Keratinocyte (primary cell): ENCODE data around the gene LPCAT1. TPM values are rescaled to one million over a fixed set of nuclear protein-coding genes. Genes with fewer than 3 reads are reported as not detected.

Source experiments
- DNase-seq: peaks from one replicate; pipeline ENCODE4 v3.0.0-alpha.2; 2011; ENCODE audit warnings: low read depth, missing footprints, low spot score
- FAIRE-seq: peaks from 2 replicates; lab custom pipeline; 2011; peaks lifted over from hg19 to GRCh38; lab: Jason Lieb, UNC
- H2AFZ ChIP-seq: 2 replicates; pipeline ENCODE4 v1.6.0; 2012; ENCODE audit warnings: low read length, control low read depth, inconsistent platforms; ENCODE audit not compliant: control insufficient read depth
- H3K27ac ChIP-seq: 2 replicates; pipeline ENCODE4 v1.5.1; 2011; ENCODE audit warnings: low read length; ENCODE audit not compliant: control insufficient read depth, insufficient read depth
- H3K27me3 ChIP-seq: 3 replicates; pipeline ENCODE4 v1.6.0; 2011; ENCODE audit warnings: low read length; ENCODE audit not compliant: control insufficient read depth, insufficient read depth; ENCODE audit errors: extremely low read depth
- H3K36me3 ChIP-seq, 2 experiments: 2 replicates in 1 of 2; 3 replicates in 1 of 2; pipeline ENCODE4 v1.5.1; 2011; ENCODE audit warnings: low read length in 2 of 2, mild to moderate bottlenecking in 1 of 2; ENCODE audit not compliant: control insufficient read depth in 2 of 2, insufficient read depth in 2 of 2; ENCODE audit errors: extremely low read depth in 1 of 2
- H3K4me1 ChIP-seq: 3 replicates; pipeline ENCODE4 v1.5.1; 2011; ENCODE audit warnings: low read length; ENCODE audit not compliant: control insufficient read depth, insufficient read depth; ENCODE audit errors: extremely low read depth
- H3K4me2 ChIP-seq: 3 replicates; pipeline ENCODE4 v1.6.0; 2011; ENCODE audit warnings: low read depth, low read length; ENCODE audit not compliant: control insufficient read depth, insufficient read depth; ENCODE audit errors: extremely low read depth
- H3K4me3 ChIP-seq, 3 experiments: fragments of 200-600 bp in 1 of 3; sonication (generic) in 1 of 3; 2 replicates in 2 of 3; 3 replicates in 1 of 3; pipeline ENCODE4 v1.5.1; 2011 to 2016; ENCODE audit warnings: low read length in 3 of 3, mild to moderate bottlenecking in 3 of 3, control low read depth in 2 of 3, inconsistent platforms in 1 of 3, low read depth in 1 of 3, mixed read lengths in 1 of 3, mixed run types in 1 of 3, moderate library complexity in 1 of 3; ENCODE audit not compliant: control insufficient read depth in 2 of 3, insufficient read depth in 2 of 3; ENCODE audit errors: extremely low read depth in 1 of 3
- H3K79me2 ChIP-seq: 2 replicates; pipeline ENCODE4 v1.6.0; 2012; ENCODE audit warnings: low read length; ENCODE audit not compliant: control insufficient read depth, insufficient read depth
- H3K9ac ChIP-seq: 3 replicates; pipeline ENCODE4 v1.6.0; 2011; ENCODE audit warnings: low read length; ENCODE audit not compliant: control insufficient read depth, insufficient read depth; ENCODE audit errors: extremely low read depth
- H3K9me1 ChIP-seq: 3 replicates; pipeline ENCODE4 v1.6.0; 2011; ENCODE audit warnings: low read length; ENCODE audit not compliant: control insufficient read depth, insufficient read depth; ENCODE audit errors: extremely low read depth
- H3K9me3 ChIP-seq: 2 replicates; pipeline ENCODE4 v1.5.1; 2012; ENCODE audit warnings: low read depth, low read length; ENCODE audit not compliant: control insufficient read depth
- H4K20me1 ChIP-seq: 3 replicates; pipeline ENCODE4 v1.6.0; 2011; ENCODE audit warnings: low read length; ENCODE audit not compliant: control insufficient read depth, insufficient read depth; ENCODE audit errors: extremely low read depth
- CTCF ChIP-seq, 3 experiments: IDR thresholded peaks in 1 of 3; conservative IDR thresholded peaks in 1 of 3; optimal IDR thresholded peaks in 1 of 3; 2 replicates in 2 of 3; 3 replicates in 1 of 3; pipeline versions ENCODE3 to v1.5.1; 2011; ENCODE audit warnings: low read length in 3 of 3, mild to moderate bottlenecking in 3 of 3, moderate library complexity in 2 of 3, control low read depth in 1 of 3, inconsistent platforms in 1 of 3; ENCODE audit not compliant: insufficient read depth in 2 of 3; ENCODE audit errors: extremely low read depth in 1 of 3
- EZH2 ChIP-seq: IDR thresholded peaks from one replicate; pipeline ENCODE4 v1.6.1; 2012; ENCODE audit warnings: inconsistent platforms, mild to moderate bottlenecking, low read length, moderate library complexity
- dilution Hi-C: fragments of 300-500 bp; cut with MboI; formaldehyde crosslinking; loops from one replicate; pipeline ENCODE4 v1.7.0; 2020; ENCODE audit warnings: low sequenced_read_pairs; ENCODE audit not compliant: extremely low pct_ligation_motif_present
- polyA plus RNA-seq, 5 experiments: library from polyadenylated mRNA; depleted of rRNA in 3 of 5; stranded (reverse) in 3 of 5; stranded (forward) in 1 of 5; unstranded in 1 of 5; fragments of >200 nt; gene quantifications; 1 replicate in 1 of 5; 2 replicates in 3 of 5; 3 replicates in 1 of 5; pipeline versions ENCODE4 v1.2.1 to v1.2.3, GENCODE V29; 2011 to 2012; ENCODE audit warnings: missing spikeins in 2 of 5, low read depth in 1 of 5, low replicate concordance in 1 of 5

LPCAT1 gene
- polyA plus RNA-seq, 1 donor (not counting 4 experiments of a cell fraction or from before 2014, with no cell fraction given): 32.9 TPM

DNA sequence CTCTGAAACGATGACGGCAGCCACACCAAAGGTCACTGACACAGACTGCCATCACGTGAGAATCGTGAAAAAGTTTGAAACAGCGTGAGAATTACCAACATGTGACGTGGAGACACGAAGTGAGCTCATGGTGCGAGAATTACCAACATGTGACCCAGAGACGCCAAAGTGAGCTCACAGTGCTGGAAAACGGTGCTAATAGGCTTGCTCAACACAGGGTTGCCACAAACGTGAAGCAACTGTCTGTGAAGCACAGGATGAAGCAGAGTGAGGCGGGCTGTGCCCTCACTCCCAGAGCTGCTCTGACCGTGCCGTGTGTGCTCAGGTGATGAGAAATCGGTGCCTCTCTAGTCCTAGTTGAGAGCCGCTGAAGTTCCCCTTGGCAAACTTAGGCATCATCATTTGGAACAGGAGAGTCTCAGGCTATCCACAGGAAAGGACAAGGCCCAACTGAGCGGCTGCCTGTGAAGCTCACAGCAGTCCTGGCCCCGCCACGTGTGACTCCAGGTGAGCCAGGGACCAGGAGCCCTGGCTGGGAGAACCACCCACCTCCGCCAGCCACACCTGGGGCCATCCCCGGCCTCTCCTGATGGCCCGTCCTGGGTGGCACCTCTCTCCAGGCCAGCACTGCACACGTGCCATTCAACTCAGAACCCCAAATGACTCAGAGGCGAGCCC, 48.8 kb downstream of the LPCAT1 start:
- no peak for DNase-seq
- FAIRE-seq: no peak
- Histone ChIP-seq H3K9ac (no peak overlapping the region), H4K20me1 (no peaks in the 10 kb centered on the region), H3K9me3 (no peaks in the 10 kb centered on the region), H3K27me3 (no peaks in the 10 kb centered on the region), H3K79me2 (no peaks in the 10 kb centered on the region), H3K4me1 (peaks cover 5% of the 10 kb centered on the region), H2AFZ (no peak overlapping the region), H3K4me2 (no peak overlapping the region), H3K9me1 (no peaks in the 10 kb centered on the region), H3K4me3 (no peak overlapping the region), H3K36me3 (peaks cover 11 to 26% of the 10 kb centered on the region in 2 experiments), H3K27ac (no peak overlapping the region)
- no peak for TF ChIP-seq CTCF (optimal IDR thresholded peaks at IDR 0.05 in 1 of 3, IDR thresholded peaks at IDR 0.05 in 1 of 3, conservative IDR thresholded peaks at IDR 0.05 in 1 of 3; ENCODE audit: extremely low read depth in 1 of 3, insufficient read depth in 2 of 3, low read length in 3 of 3)
- TF ChIP-seq EZH2: no peak
- dilution Hi-C loops: no loop called here

DNA sequence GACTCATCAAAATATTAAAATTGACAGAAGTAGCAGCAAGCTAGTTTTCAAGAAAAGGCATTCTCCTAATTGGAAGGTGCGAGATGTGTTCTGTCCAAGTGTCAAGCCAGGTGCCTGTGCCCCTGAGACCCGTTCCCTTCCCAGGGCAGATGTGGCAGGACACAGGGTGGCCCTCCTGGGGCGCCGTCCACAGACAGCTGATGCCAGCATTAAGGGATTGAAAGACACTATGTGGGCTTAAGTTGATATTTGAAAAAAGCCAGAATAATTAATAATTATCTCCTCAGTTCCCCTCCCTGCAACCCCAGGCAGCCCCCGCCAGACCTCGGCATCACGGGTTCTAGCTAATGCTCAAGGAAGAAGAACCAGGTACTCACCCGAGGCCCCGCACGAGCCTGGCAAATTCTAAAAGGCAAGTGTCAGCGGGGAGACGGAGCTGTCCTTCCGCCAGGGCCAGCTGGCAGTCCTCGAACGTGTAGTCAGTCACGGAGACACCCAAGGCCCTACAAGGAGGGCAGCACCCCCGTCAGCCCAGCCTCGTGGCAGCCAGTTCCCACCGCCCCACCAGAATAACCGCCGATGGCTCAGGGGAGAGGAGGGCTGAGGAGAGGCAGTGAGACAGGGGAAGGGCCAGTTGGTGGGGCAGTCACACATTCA, 49.4 kb downstream of the LPCAT1 start:
- FAIRE-seq (no peak), DNase-seq (no peak)
- dilution Hi-C loops: no loop called here
- Histone ChIP-seq H3K9me3 (no peaks in the 10 kb centered on the region), H3K9me1 (no peaks in the 10 kb centered on the region), H2AFZ (no peak overlapping the region), H3K27ac (no peak overlapping the region), H3K79me2 (no peaks in the 10 kb centered on the region), H3K36me3 (peaks cover 11 to 24% of the 10 kb centered on the region in 2 experiments), H4K20me1 (no peaks in the 10 kb centered on the region), H3K27me3 (no peaks in the 10 kb centered on the region), H3K4me2 (no peak overlapping the region), H3K4me1 (peaks cover 5% of the 10 kb centered on the region), H3K4me3 (no peak overlapping the region), H3K9ac (no peak overlapping the region)
- TF ChIP-seq EZH2: no peak
- no peak for TF ChIP-seq CTCF (optimal IDR thresholded peaks at IDR 0.05 in 1 of 3, IDR thresholded peaks at IDR 0.05 in 1 of 3, conservative IDR thresholded peaks at IDR 0.05 in 1 of 3; ENCODE audit: extremely low read depth in 1 of 3, insufficient read depth in 2 of 3, low read length in 3 of 3)
